NCI-H1694 (cell line): ENCODE results near the gene POLR3B.
"Not testable (repeated sequence)": the region's sequence is repeated elsewhere in the genome, so short reads cannot be mapped to it uniquely, and the experiment has no call there.

Source experiments
- DNase-seq: peaks from one replicate; lab custom pipeline; 2025; lab: John Stamatoyannopoulos, UW

POLR3B gene

GRCh38 chr12:106461730-106462129 is 104.2 kb downstream of the POLR3B start:
- no peak for DNase-seq

- DNase-seq = not testable (repeated sequence)
These were observed 108.1 kb downstream of the POLR3B start for GRCh38 chr12:106465605-106466004.

- DNase-seq = not testable (repeated sequence)
These were observed 118.1 kb downstream of the POLR3B start for GRCh38 chr12:106475662-106476061.

GRCh38 chr12:106477627-106478026 is 120.1 kb downstream of the POLR3B start:
- not testable (repeated sequence) for DNase-seq

- no peak for DNase-seq
These were observed 122.7 kb downstream of the POLR3B start for GRCh38 chr12:106480251-106480650.

DNA sequence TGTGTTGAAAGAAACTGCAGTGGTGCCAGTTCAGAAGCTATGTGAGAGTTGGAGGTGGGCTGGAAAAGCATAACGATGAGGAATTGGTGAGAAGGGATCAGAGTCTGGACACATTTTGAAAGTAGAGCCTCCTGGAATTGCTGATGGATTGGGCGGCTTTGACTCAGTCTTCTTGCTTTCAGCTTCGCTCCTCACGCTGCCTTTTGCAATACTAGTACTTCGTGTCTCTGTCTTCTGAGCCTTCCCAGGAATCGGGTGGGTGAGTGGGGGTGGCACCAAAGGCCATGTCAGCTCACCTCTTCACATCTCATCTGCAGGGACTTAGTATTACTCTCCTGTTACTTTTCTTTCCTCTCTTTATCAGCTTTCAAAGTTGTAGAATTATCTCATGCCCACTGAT is 123.7 kb downstream of the POLR3B start:
- no peak for DNase-seq

DNA sequence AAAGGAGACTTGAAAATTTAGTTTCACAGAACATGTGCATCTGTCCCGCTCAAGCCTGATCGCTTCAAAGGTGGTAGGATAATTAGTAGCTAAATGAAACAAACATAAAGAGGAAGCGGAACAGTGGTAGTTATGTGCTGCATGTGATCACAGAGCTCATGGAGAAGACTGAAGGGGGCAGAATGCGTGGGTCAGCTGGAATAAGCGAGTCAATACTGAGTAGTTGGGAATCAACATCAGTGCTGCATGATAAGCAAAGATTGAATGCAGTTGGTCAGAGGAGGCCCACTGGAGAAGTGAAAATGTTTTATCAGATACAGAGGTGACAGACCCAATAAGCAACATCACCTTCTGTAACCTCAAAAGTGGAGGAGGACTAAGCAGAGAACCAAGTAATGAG is 130.1 kb downstream of the POLR3B start:
- no peak for DNase-seq

DNA sequence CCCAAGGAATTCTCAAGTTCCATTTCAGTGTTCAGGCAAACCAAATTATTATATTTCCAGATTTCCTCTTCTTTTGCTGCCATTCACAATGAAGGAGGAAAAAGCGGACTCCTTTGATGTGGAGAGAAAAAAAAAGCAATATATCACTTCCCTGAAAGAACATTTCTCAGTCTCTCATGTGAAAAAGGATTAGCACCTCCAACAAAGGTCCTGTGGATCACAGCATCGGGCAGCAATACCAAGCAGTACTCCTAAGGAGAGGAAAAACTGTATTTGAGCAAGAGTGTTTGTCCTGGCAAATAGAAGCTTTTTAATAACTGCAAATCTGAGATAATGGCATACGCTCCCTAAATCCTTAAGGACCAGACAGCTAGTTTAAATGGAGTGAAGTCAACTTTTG is 131.3 kb downstream of the POLR3B start:
- DNase-seq = no peak

GRCh38 chr12:106490264-106490663 is 132.7 kb downstream of the POLR3B start:
- no peak for DNase-seq

DNA sequence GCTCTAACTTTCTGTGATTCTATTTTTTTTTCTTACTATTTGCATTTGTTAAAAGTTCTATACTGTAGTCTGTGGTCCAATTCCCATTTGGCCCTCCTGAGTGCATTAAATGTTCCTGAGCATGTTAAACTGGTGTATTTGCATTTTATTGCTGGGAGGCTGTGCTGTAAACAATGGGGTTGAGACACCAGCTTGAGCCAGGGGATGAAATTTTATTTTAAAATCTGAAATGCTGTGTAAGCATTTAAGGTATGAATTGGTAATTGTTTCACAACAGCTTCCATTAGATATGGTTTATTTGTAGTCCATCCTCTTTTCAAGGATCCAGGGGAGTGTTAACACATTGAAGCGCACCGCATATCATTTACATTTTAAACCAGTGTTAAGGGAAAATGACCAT is 135.3 kb downstream of the POLR3B start:
- DNase-seq = no peak

- DNase-seq = peak; percentile 29
These were observed 136.0 kb downstream of the POLR3B start for GRCh38 chr12:106493531-106493930.

DNA sequence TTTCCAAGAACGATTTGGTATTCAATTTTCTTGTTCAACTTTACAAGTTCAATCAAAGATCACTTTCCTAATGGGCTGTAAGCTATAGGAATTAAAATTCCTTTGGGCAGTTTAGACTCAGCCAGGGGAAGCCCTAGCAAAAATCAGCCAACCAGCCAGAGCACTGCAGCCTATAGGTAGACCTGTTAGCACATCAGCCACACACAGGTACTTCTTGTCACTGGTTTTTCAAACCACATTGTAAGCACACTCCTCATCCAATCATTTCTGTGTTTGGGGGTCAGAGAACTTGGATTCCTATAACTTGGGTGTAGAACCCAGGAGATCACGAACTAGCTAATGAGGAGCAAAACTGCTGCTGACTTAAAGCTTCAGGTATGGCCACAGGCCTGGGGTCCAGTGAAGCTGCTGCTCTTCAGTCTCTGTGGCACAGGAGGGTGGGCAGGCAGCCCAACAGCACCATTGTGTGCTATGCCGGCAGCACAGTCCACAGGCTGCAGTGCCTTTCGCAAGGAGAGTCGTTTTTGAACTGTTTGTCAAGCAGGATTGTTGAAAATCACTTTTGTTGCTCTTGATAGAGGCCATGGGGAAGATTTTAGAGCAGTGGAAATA is 137.9 kb downstream of the POLR3B start:
- no peak for DNase-seq

GRCh38 chr12:106498056-106498455 is 140.5 kb downstream of the POLR3B start:
- no peak for DNase-seq

DNA sequence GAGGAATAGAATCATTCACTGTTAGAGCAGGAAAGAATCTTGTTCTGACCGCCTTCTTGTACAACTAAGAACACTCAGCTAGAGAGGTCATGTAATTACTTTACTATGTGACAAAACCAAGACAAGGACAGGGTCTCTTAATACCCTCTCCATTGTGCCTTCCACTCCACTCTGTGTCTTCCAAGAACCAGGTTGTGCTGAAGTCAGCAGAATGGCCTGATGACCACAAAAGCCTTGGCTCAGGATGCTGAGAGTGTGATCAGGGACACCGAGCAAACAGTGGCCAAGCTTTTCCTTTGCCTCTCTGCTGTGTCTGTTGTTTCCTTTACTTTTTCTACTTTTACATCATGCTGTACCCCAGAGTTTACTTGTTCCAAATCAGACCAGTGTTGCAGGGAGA is 142.1 kb downstream of the POLR3B start:
- no peak for DNase-seq

GRCh38 chr12:106506691-106507090 is 149.1 kb downstream of the POLR3B start:
- DNase-seq = no peak

GRCh38 chr12:106508966-106509365 is 151.4 kb downstream of the POLR3B start:
- no peak for DNase-seq

- DNase-seq = no peak
These were observed 153.8 kb downstream of the POLR3B start for GRCh38 chr12:106511365-106511764.

DNA sequence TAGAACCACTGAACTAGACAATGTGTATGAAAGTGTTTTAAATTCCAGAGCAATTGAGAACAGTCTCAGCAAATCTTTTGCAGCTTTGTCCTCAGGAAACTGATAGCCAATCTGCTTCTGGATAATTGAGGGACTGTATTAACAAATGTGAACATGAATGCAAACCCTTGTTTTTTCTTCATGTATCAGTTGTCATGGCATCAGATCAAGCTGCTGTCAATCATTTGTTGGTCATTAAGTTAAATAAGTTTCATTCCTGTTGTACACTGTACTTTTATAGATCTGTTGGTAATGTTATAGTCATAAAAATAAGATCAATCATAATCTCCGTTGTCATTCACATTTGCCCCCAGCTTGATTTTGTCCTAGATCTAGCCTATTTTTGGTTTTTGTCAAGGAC is 159.8 kb downstream of the POLR3B start:
- DNase-seq = no peak

GRCh38 chr12:106519607-106520021 is 162.1 kb downstream of the POLR3B start:
- DNase-seq = no peak

DNA sequence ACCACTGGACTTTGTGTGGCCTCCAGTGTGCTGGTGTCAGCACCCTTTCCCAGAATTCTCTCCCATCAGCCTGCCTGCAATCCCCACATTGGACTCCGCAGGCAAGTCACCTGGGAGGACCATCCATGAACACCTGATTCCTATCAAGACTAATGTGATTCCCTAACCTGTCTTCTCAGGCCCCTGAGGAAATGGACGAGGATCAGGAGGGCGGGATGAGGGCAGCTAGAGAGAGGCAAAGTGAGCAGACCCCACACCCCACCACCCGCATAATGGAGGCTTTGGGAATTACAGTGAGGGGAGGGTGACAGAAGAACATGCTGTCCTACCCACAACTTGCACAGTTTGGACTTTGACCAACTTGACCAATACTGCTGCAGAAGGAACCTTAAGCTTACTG is 164.4 kb downstream of the POLR3B start:
- no peak for DNase-seq

DNA sequence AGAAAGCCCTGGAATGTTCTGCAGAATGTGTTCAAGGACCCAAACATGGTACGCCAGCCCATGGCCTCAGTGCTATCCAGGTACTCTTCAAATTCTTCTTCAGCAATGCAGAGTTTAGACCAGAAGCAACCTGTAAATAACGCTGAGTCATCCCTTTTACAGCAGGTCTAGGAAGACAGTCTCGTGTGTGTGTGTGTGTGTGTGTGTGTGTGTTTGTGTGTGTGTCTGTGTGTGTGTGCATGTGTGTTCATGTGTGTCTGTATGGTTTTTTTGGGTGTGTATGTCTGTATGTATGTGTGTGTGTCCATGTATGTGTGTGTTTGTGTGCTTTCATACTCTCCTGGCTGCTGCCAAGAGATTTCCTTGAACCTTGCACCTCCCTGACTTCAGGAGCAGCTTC is 165.2 kb downstream of the POLR3B start:
- DNase-seq = no peak

DNA sequence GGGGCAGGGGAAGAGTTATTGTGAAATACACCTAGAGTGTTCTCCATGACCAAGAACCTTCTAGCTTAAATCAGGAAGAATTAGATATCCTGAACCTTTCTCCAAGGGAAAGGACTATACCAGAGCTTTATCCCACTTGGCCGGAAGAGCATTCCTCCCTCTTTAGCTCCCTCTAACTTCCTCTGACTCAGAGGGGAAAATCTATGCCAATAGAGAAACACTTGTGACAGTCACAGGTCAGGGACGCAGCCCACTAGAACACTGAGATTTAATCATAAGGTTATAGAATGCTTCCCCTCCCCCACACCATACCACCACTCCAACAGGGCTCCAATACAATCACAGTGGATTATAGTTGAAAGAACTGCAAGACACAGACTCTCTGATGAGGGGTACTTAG is 169.8 kb downstream of the POLR3B start:
- no peak for DNase-seq

GRCh38 chr12:106541201-106541600 is 183.7 kb downstream of the POLR3B start:
- DNase-seq = no peak

DNA sequence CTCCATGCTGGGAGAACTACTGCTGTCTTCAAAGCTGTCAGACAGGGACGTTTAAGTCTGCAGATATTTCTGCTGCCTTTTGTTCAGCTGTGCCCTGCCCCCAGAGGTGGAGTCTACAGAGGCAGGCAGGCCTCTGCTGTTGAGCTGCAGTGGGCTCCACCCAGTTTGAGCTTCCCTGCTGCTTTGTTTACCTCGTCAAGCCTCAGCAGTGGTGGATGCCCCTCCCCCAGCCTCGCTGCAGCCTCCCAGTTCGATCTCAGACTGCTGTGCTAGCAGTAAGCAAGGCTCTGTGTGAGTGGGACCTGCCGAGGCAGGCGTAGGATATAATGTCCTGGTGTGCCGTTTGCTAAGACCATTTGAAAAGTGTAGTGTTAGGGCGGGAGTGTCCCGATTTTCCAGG is 193.9 kb downstream of the POLR3B start:
- DNase-seq = no peak

DNA sequence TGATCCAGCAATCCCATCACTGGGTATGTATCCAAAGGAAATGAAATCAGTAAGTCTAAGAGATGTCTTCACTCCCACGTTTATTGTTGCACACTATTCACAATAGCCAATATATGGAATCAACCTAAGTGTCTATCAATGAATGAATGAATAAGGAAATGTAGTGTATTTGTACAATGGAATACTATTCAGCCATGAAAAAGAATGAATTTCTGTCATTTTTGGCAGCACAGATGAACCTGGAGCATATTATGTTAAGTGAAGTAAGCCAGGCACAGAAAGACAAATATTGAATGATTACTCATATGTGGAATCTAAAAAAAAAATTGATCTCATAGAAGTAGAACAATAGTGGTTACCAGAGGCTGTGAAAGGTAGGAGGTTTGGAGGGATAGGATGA is 194.7 kb downstream of the POLR3B start:
- DNase-seq = no peak
